Fibroblast of mammary gland (primary cell): ENCODE data around the gene DCP1A.

Source experiments
- DNase-seq: peaks from one replicate; pipeline ENCODE4 v3.0.0-alpha.2; 2010; ENCODE audit warnings: low read depth
- H3K4me3 ChIP-seq: 2 replicates; pipeline ENCODE4 v1.5.1; 2011; ENCODE audit warnings: low read depth, mild to moderate bottlenecking, low read length, moderate library complexity; ENCODE audit not compliant: control insufficient read depth
- CTCF ChIP-seq: conservative IDR thresholded peaks from 2 replicates; pipeline ENCODE4 v1.5.1; 2011; ENCODE audit warnings: low read depth, low read length, inconsistent platforms; ENCODE audit not compliant: control insufficient read depth, insufficient read depth

Gene DCP1A

GRCh38 chr3:53240989-53241972, 106.1 kb downstream of the DCP1A start:
- no peak for TF ChIP-seq CTCF
- no peak overlapping the region for H3K4me3 ChIP-seq
- no peak for DNase-seq

- DNase-seq, result no peak
- H3K4me3 ChIP-seq, result no peak overlapping the region
- no peak for TF ChIP-seq CTCF
Measured at GRCh38 chr3:53239800-53240199, 107.5 kb downstream of the DCP1A start.

- no peak for TF ChIP-seq CTCF
- DNase-seq, result no peak
Measured at GRCh38 chr3:53238886-53239285, 108.5 kb downstream of the DCP1A start.

GRCh38 chr3:53238051-53238850, 109.1 kb downstream of the DCP1A start:
- peak; percentile 95 for DNase-seq
- no peak overlapping the region for H3K4me3 ChIP-seq

More at GRCh38 chr3:53238886-53239285, 108.5 kb downstream of the DCP1A start:
- no peak overlapping the region for H3K4me3 ChIP-seq

GRCh38 chr3:53236112-53236841, 111.1 kb downstream of the DCP1A start:
- H3K4me3 ChIP-seq, result no peak overlapping the region
- no peak for TF ChIP-seq CTCF
- peak; percentile 88 for DNase-seq

More at GRCh38 chr3:53238051-53238850, 109.1 kb downstream of the DCP1A start:
- TF ChIP-seq CTCF, result no peak

- DNase-seq, result no peak
Measured at GRCh38 chr3:53235545-53235944, 111.8 kb downstream of the DCP1A start.

More at GRCh38 chr3:53235545-53235944, 111.8 kb downstream of the DCP1A start:
- TF ChIP-seq CTCF, result no peak
- no peak overlapping the region for H3K4me3 ChIP-seq
